Measurements from ENCODE around the gene SLC4A3. TPM values are rescaled to one million over a fixed set of nuclear protein-coding genes. Genes with fewer than 3 reads are reported as not detected.
A peak's percentile ranks its signal among the peaks of the same experiment; 100 is the strongest.

The SLC4A3 gene
- total RNA-seq, 4 donors from 2014 or later: 10.4 to 30.6 (median 12.4) TPM

- H3K4me3 ChIP-seq: peak overlapping the region; percentile 51 to 79
- WGBS, 2 donors (ENCODE audit: low coverage in 1 of 2): 96% methylated on average over 17 of the region's 26 CpGs; no CpG with 5 or more reads in 1 of the 2 donors
- TF ChIP-seq POLR2A (IDR thresholded peaks at IDR 0.05): no peak
- TF ChIP-seq CTCF (IDR thresholded peaks at IDR 0.05): no peak
- TF ChIP-seq EP300 (IDR thresholded peaks at IDR 0.05): no peak
- no peak for TF ChIP-seq POLR2AphosphoS5 (IDR thresholded peaks at IDR 0.05)
- peaks cover 0 to 16% of the 10 kb centered on the region in 2 donors for H3K36me3 ChIP-seq
- ATAC-seq: no peak
- no peaks in the 10 kb centered on the region for H3K9me3 ChIP-seq
- peak overlapping the region in 2 of 4 donors; percentile 66 to 77 for H3K27ac ChIP-seq
- peaks cover 0 to 22% (median 6%) of the 10 kb centered on the region in 3 donors for H3K4me1 ChIP-seq
- H3K27me3 ChIP-seq: no peaks in the 10 kb centered on the region
Observed at GRCh38 chr2:219628235-219628985, 980 bp downstream of the SLC4A3 start.

DNA sequence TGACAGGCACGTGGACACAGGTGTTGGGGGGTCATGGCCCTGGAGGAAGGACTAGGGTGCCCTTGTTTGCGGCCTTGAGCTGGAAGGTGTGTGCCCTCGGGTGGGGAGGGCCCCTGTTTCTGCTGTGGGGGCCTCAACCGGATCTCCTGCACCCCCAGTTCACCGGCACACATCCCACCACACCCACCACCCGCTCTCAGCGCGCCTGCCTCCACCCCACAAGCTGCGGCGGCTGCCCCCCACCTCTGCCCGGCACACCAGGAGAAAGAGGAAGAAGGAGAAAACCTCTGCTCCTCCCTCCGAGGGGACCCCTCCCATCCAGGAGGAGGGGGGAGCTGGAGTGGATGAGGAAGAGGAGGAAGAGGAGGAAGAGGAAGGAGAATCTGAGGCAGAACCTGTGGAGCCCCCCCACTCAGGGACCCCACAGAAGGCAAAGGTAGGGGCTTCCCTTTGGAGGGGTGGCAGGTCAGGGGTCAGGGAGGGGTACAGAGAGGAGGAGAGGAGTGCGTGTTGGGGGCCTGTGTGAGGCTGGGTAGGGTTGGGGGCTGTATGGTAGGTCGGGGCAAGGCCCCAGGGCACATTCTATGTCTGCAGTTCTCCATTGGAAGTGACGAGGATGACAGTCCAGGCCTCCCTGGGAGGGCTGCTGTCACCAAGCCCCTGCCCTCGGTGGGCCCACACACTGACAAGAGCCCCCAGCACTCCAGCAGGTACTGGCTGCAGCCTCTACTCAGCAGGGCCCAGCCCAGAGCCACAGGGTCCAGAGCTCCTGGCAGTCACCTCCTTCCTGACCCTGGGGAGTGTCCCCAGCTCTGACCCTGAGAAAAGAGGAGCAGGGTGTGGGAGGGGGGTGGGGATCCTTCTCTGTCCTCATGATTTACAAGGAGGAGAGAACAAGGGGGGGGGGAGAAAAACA, 1.8 kb downstream of the SLC4A3 start:
- Histone ChIP-seq H3K4me3 (no peak overlapping the region), H3K36me3 (peaks cover 0 to 22% of the 10 kb centered on the region in 2 donors), H3K9me3 (no peaks in the 10 kb centered on the region), H3K27ac (no peak overlapping the region), H3K4me1 (peaks cover 0 to 22% (median 6%) of the 10 kb centered on the region in 3 donors), H3K27me3 (no peaks in the 10 kb centered on the region)
- ATAC-seq: no peak
- TF ChIP-seq POLR2AphosphoS5 (IDR thresholded peaks at IDR 0.05): no peak
- TF ChIP-seq POLR2A (IDR thresholded peaks at IDR 0.05): no peak
- WGBS, 2 donors (ENCODE audit: low coverage in 1 of 2): no CpG with 5 or more reads among the region's 16 CpGs

DNA sequence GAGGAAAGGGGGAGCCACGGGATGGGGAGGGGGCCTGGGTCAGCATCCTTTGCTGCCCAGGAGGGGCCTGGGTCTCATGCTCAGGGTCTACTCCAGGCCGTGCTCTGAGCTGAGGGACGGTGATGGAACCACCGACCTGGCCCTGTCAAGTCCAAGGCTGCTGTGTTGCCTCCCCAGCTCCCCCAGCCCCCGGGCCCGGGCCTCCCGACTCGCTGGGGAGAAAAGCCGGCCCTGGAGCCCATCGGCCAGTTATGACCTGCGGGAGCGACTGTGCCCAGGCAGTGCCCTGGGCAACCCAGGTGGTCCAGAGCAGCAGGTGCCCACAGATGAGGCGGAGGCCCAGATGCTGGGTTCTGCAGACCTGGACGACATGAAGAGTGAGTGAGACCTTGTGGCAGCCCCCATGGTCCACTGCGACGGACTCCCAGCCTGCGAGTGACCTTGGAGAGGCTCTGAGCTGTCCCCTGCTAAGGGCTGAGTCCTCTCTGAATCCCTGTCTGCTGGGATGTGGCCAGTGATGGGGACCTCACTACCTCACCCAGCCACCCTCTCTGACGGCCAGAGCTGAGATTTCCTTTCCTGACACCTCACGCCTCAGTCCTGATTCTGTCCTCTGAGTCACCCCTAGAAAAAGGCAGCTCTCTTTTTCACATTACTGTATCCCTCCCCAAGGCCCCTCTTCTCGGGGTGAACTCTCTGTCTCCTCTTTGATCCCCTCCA, 2.7 kb downstream of the SLC4A3 start:
- no peak overlapping the region for H3K4me3 ChIP-seq
- TF ChIP-seq POLR2A (IDR thresholded peaks at IDR 0.05): no peak
- no peak for TF ChIP-seq CTCF (IDR thresholded peaks at IDR 0.05)
- no peak for TF ChIP-seq POLR2AphosphoS5 (IDR thresholded peaks at IDR 0.05)
- TF ChIP-seq EP300 (IDR thresholded peaks at IDR 0.05): no peak
- no peak overlapping the region for H3K27ac ChIP-seq
- H3K4me1 ChIP-seq: peaks cover 0 to 22% (median 6%) of the 10 kb centered on the region in 3 donors
- no peaks in the 10 kb centered on the region for H3K9me3 ChIP-seq
- H3K36me3 ChIP-seq: peaks cover 0 to 22% of the 10 kb centered on the region in 2 donors
- no peak for ATAC-seq
- WGBS, 2 donors (ENCODE audit: low coverage in 1 of 2): 87 to 90% methylated on average over 2 to 3 of the region's 20 CpGs
- H3K27me3 ChIP-seq: no peaks in the 10 kb centered on the region

- Histone ChIP-seq H3K27me3 (no peaks in the 10 kb centered on the region), H3K36me3 (peaks cover 0 to 29% of the 10 kb centered on the region in 2 donors), H3K4me3 (no peak overlapping the region), H3K27ac (no peak overlapping the region), H3K9me3 (no peaks in the 10 kb centered on the region), H3K4me1 (peaks cover 0 to 22% (median 6%) of the 10 kb centered on the region in 3 donors)
- WGBS, 2 donors (ENCODE audit: low coverage in 1 of 2): 80% methylated on average over 1 of the region's 17 CpGs; no CpG with 5 or more reads in 1 of the 2 donors
- ATAC-seq: no peak
- TF ChIP-seq CTCF (IDR thresholded peaks at IDR 0.05): no peak
- TF ChIP-seq POLR2A (IDR thresholded peaks at IDR 0.05): no peak
- no peak for TF ChIP-seq EP300 (IDR thresholded peaks at IDR 0.05)
- no peak for TF ChIP-seq POLR2AphosphoS5 (IDR thresholded peaks at IDR 0.05)
Observed at GRCh38 chr2:219630770-219631405, 3.5 kb downstream of the SLC4A3 start.

Measured in gastroesophageal sphincter (tissue), 4 donors.